Natural killer cell (primary cell): ENCODE results near the gene TRIM9. TPM values are rescaled to one million over a fixed set of nuclear protein-coding genes. Genes with fewer than 3 reads are reported as not detected.

ENCODE experiments used
- ATAC-seq, 3 donors: fragments of 150-1000 bp in 2 of 3; fragments of 200-7000 bp in 1 of 3; cut with Tn5 transposase; 1 replicate in 1 of 3; 2 replicates in 2 of 3; pipeline ENCODE4 v1.10.0; 2021; ENCODE audit warnings: mild to moderate bottlenecking in 2 of 3, moderate library complexity in 2 of 3
- DNase-seq, 2 donors: peaks; one replicate each; pipeline versions ENCODE4 v3.0.0 to v3.0.0-alpha.2; 2013 to 2021; ENCODE audit warnings: mixed read lengths in 1 of 2
- H3K27ac ChIP-seq: one replicate; pipeline ENCODE4 v1.5.1; 2013; ENCODE audit warnings: mild to moderate bottlenecking, low read length
- H3K27me3 ChIP-seq: one replicate; pipeline ENCODE4 v1.6.1; 2013; ENCODE audit warnings: low read length; ENCODE audit not compliant: control insufficient read depth, insufficient read depth
- H3K36me3 ChIP-seq: one replicate; pipeline ENCODE4 v1.6.1; 2013; ENCODE audit warnings: low read length; ENCODE audit not compliant: control insufficient read depth, insufficient read depth
- H3K4me1 ChIP-seq: one replicate; pipeline ENCODE4 v1.6.1; 2013; ENCODE audit warnings: low read length; ENCODE audit not compliant: control insufficient read depth, insufficient read depth
- H3K4me3 ChIP-seq: one replicate; pipeline ENCODE4 v1.5.1; 2013; ENCODE audit warnings: low read length
- H3K9me3 ChIP-seq: one replicate; pipeline ENCODE4 v1.6.1; 2013; ENCODE audit warnings: low read length; ENCODE audit not compliant: control insufficient read depth, insufficient read depth
- H3K27ac Mint-ChIP-seq, 2 donors: one replicate each; pipeline ENCODE4 v1.8.0; 2022; ENCODE audit warnings: mild to moderate bottlenecking in 2 of 2, mixed read lengths in 2 of 2, moderate library complexity in 1 of 2
- H3K27me3 Mint-ChIP-seq, 2 donors: one replicate each; pipeline ENCODE4 v1.8.0; 2022; ENCODE audit warnings: low read depth in 2 of 2, mixed read lengths in 2 of 2
- H3K36me3 Mint-ChIP-seq: one replicate; pipeline ENCODE4 v1.8.0; 2022; ENCODE audit warnings: mixed read lengths
- H3K4me1 Mint-ChIP-seq, 2 donors: one replicate each; pipeline ENCODE4 v1.8.0; 2022; ENCODE audit warnings: mixed read lengths in 2 of 2
- H3K4me3 Mint-ChIP-seq: one replicate; pipeline ENCODE4 v1.8.0; 2022; ENCODE audit warnings: mild to moderate bottlenecking, moderate library complexity, mixed read lengths
- H3K9me3 Mint-ChIP-seq, 2 donors: one replicate each; pipeline ENCODE4 v1.8.0; 2022; ENCODE audit warnings: mixed read lengths in 2 of 2
- WGBS: methylation state at CpG from one replicate; pipeline ENCODE4 v1.1.7; 2013; ENCODE audit warnings: missing lambda C conversion rate; ENCODE audit not compliant: insufficient coverage; 5-methylcytosine and 5-hydroxymethylcytosine counted together
- intact Hi-C: fragments of 100-400 bp; cut with micrococcal nuclease; formaldehyde crosslinking; loops from one replicate; pipeline ENCODE4 v1.14.2; 2022
- total RNA-seq, 4 donors: library from RNA; stranded (reverse); fragments of 120-200 nt in 1 of 4; gene quantifications; one replicate each; pipeline versions ENCODE4 v1.2.3 to v1.2.4, GENCODE V29; 2013 to 2022
- TF ChIP-seq, protein P1 (sequence below): fragments of 200-600 bp; IDR thresholded peaks from one replicate; pipeline ENCODE4 v1.8.0; 2022; ENCODE audit warnings: antibody characterized with exemption

The TRIM9 gene
- total RNA-seq, 3 donors from 2014 or later (not counting 1 experiment from before 2014, with no cell fraction given) = 0.25 to 0.40 (median 0.35) TPM

DNA sequence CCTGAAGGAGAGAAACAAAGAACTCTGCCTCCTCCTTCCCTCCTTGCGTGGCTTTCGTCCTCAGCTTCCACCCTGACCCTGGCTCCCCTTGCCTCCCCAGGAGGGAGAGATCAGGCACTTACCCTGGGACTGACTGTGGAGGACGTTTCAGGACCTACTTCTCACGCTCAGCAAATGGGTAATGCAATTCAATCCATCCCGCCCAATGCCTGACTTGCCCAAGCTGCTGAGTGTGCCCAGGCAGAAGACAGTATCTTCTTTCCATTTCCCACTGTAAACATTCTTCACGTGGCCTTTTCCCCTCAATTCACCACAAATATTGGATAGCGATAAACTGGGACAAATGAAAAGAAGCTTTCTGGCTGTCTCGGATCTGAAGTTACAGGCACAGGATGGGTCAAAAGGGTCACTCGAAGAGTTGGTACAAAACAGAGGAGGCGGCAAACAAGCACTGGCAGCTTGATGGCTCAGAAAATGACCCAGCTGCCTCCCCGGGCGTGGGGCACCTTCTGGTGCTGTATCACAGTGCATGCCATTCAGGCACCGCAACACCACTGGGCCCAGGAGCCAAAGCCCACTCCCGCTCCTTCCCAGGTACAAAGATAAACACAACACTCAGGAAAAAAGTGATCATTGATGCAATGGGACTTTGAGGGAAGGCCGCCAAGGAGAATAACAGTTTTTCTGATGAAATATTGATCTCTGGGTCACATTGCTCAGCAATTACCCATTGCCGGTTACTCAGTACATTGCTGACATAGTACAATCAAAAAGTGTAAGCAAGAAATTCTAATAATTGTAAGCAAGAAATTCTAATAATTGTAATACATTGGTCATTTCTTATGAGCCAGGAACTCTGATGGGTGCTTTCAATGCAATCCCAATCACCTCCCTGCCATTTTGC is 65.8 kb downstream of the TRIM9 start:
- TF ChIP-seq, protein P1, sequence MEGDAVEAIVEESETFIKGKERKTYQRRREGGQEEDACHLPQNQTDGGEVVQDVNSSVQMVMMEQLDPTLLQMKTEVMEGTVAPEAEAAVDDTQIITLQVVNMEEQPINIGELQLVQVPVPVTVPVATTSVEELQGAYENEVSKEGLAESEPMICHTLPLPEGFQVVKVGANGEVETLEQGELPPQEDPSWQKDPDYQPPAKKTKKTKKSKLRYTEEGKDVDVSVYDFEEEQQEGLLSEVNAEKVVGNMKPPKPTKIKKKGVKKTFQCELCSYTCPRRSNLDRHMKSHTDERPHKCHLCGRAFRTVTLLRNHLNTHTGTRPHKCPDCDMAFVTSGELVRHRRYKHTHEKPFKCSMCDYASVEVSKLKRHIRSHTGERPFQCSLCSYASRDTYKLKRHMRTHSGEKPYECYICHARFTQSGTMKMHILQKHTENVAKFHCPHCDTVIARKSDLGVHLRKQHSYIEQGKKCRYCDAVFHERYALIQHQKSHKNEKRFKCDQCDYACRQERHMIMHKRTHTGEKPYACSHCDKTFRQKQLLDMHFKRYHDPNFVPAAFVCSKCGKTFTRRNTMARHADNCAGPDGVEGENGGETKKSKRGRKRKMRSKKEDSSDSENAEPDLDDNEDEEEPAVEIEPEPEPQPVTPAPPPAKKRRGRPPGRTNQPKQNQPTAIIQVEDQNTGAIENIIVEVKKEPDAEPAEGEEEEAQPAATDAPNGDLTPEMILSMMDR = no peak
- intact Hi-C loops = no loop called here
- H3K36me3 ChIP-seq = no peaks in the 10 kb centered on the region
- Mint-ChIP-seq H3K9me3 (no peaks in the 10 kb centered on the region), H3K4me1 (no peaks in the 10 kb centered on the region), H3K27ac (no peak overlapping the region), H3K36me3 (no peaks in the 10 kb centered on the region), H3K27me3 (peaks cover 0 to 6% of the 10 kb centered on the region in 2 donors), H3K4me3 (no peak overlapping the region)
- 91% methylated on average over 15 of the region's 16 CpGs for WGBS
- H3K27me3 ChIP-seq = no peaks in the 10 kb centered on the region
- no peak overlapping the region for H3K27ac ChIP-seq
- H3K4me3 ChIP-seq = no peak overlapping the region
- no peaks in the 10 kb centered on the region for H3K4me1 ChIP-seq
- DNase-seq (no peak), ATAC-seq (no peak)
- no peaks in the 10 kb centered on the region for H3K9me3 ChIP-seq

DNA sequence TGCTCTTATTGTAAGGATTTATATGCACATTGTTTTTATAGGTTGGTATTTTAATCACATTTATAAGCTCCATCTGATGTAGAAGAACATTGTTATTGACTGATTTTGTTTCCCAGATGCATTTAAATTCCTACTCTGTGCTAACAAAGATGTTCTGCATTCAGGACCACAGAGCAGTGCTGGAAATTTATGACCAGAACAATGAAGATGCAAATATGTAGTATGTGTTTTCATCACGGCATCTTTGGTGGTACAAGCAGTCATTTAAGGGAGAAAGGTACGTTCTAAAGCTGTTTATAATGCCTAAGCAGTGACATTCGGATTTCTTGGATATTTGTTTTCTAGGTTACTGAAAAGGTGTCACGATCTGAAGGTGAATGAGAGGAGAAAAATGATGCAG is 66.5 kb downstream of the TRIM9 start:
- Mint-ChIP-seq H3K4me3 (no peak overlapping the region), H3K27ac (no peak overlapping the region), H3K9me3 (no peaks in the 10 kb centered on the region), H3K36me3 (no peaks in the 10 kb centered on the region), H3K27me3 (peaks cover 0 to 6% of the 10 kb centered on the region in 2 donors), H3K4me1 (no peaks in the 10 kb centered on the region)
- no peaks in the 10 kb centered on the region for H3K36me3 ChIP-seq
- no peaks in the 10 kb centered on the region for H3K4me1 ChIP-seq
- no peak for DNase-seq
- intact Hi-C loops = no loop called here
- no peak for ATAC-seq
- 67% methylated on average over 4 of the region's 4 CpGs for WGBS
- no peaks in the 10 kb centered on the region for H3K9me3 ChIP-seq
- TF ChIP-seq, protein P1 = no peak
- no peaks in the 10 kb centered on the region for H3K27me3 ChIP-seq
- no peak overlapping the region for H3K4me3 ChIP-seq
- H3K27ac ChIP-seq = no peak overlapping the region

DNA sequence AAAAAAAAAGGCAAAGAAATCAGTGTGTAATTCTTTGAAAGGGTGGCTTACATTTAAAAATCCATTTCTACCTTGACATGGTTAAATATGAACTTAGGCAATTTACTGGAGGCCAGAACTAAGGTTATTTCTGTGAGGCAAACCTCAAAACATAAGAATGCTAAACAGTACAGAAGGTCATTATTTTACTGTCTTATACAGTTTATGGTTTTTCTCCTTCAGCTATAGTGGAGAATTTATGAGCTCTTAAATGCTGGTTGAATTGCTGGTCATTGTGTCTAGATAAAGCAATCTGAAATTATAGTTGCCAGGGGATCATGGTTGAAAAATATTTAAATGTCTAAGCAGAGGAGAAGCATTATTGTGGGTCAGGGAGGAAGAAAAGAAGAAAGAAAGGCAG is 70.5 kb downstream of the TRIM9 start:
- Mint-ChIP-seq H3K4me3 (no peak overlapping the region), H3K27me3 (peaks cover 2 to 6% of the 10 kb centered on the region in 2 donors), H3K9me3 (no peaks in the 10 kb centered on the region), H3K4me1 (no peaks in the 10 kb centered on the region), H3K27ac (no peak overlapping the region), H3K36me3 (no peaks in the 10 kb centered on the region)
- Histone ChIP-seq H3K4me1 (no peaks in the 10 kb centered on the region), H3K9me3 (no peaks in the 10 kb centered on the region), H3K4me3 (no peak overlapping the region), H3K27ac (no peak overlapping the region), H3K27me3 (no peaks in the 10 kb centered on the region), H3K36me3 (no peaks in the 10 kb centered on the region)
- TF ChIP-seq, protein P1 = no peak
- no peak for ATAC-seq
- intact Hi-C loops = no loop called here
- DNase-seq = no peak

DNA sequence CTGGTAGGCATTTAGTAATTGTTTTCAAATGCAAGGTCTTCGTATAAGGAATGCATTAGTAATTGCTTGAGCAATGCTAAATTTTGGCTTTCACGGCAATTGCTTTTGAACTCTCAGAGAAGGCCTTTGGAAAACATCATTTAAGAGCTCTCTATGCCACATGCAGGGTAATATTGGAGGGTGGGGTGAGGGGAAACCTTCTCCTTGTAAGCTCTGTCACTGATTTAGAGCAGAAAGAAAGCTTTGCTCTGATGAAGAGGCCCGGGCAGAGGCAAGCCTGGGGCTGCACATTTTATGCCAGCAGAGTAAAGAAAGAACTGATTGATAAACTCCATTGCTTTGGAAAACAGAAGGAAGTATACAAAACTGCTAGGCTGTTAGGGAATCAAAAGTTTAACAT is 70.9 kb downstream of the TRIM9 start:
- Mint-ChIP-seq H3K36me3 (no peaks in the 10 kb centered on the region), H3K9me3 (no peaks in the 10 kb centered on the region), H3K4me1 (no peaks in the 10 kb centered on the region), H3K27ac (no peak overlapping the region), H3K27me3 (peaks cover 2 to 6% of the 10 kb centered on the region in 2 donors), H3K4me3 (no peak overlapping the region)
- ATAC-seq (no peak), DNase-seq (no peak)
- Histone ChIP-seq H3K36me3 (no peaks in the 10 kb centered on the region), H3K9me3 (no peaks in the 10 kb centered on the region), H3K4me1 (no peaks in the 10 kb centered on the region), H3K4me3 (no peak overlapping the region), H3K27ac (no peak overlapping the region), H3K27me3 (no peaks in the 10 kb centered on the region)
- TF ChIP-seq, protein P1 = no peak
- 94% methylated on average over 3 of the region's 3 CpGs for WGBS
- intact Hi-C loops = no loop called here
